ENCODE measurements around the gene SLC26A2. TPM values are rescaled to one million over a fixed set of nuclear protein-coding genes. Genes with fewer than 3 reads are reported as not detected.

Gene SLC26A2
- total and polyA plus RNA-seq, 2 experiments from 2014 or later: 3.5 to 11.5 TPM

GRCh38 chr5:149975409-149975808, 14.9 kb downstream of the SLC26A2 start:
- Mint-ChIP-seq H3K27me3 (ENCODE audit: insufficient read depth, low read depth, poor library complexity) (no peaks in the 10 kb centered on the region), H3K27ac (no peak overlapping the region), H3K4me3 (no peak overlapping the region), H3K9me3 (no peaks in the 10 kb centered on the region; the same call in 2 of the 3 replicates), H3K36me3 (ENCODE audit: low read depth) (no peaks in the 10 kb centered on the region), H3K4me1 (no peaks in the 10 kb centered on the region)
- Histone ChIP-seq H3K36me3 (ENCODE audit: insufficient read depth) (no peaks in the 10 kb centered on the region; the same call in 1 of the 2 replicates), H3F3A (replicated peaks; ENCODE audit: low read depth) (no peaks in the 10 kb centered on the region), H3K79me2 (replicated peaks; ENCODE audit: insufficient read depth) (no peaks in the 10 kb centered on the region), H3K27ac (ENCODE audit: low read depth) (no peak overlapping the region), H4K20me1 (replicated peaks; ENCODE audit: insufficient read depth) (0 out of 2 replicates have a peak, but pooled peaks cover 4% of the 10 kb centered on the region), H3K27me3 (ENCODE audit: insufficient read depth) (no peaks in the 10 kb centered on the region), H3K4me3 (no peak overlapping the region), H3K4me1 (ENCODE audit: insufficient read depth) (no peaks in the 10 kb centered on the region), H3K9me2 (ENCODE audit: insufficient read depth) (no peaks in the 10 kb centered on the region), H3K4me2 (no peak overlapping the region), H2AFZ (no peak overlapping the region)
- ATAC-seq (no peak), DNase-seq (ENCODE audit: low spot score) (no peak)
- TF ChIP-seq NANOG (IDR thresholded peaks at IDR 0.05; ENCODE audit: borderline replicate concordance): no peak
- no peak for TF ChIP-seq ZNF114 (CRISPR knock-in tag; IDR thresholded peaks at IDR 0.05)
- TF ChIP-seq ZNF462 (CRISPR knock-in tag; IDR thresholded peaks at IDR 0.05): no peak
- TF ChIP-seq POLR2AphosphoS5 (IDR thresholded peaks at IDR 0.05; ENCODE audit: low read depth): no peak
- TF ChIP-seq ZNF331 (CRISPR knock-in tag; IDR thresholded peaks at IDR 0.05; ENCODE audit: low read depth): no peak
- TF ChIP-seq ETS1 (IDR thresholded peaks at IDR 0.05): no peak
- TF ChIP-seq, protein P1, sequence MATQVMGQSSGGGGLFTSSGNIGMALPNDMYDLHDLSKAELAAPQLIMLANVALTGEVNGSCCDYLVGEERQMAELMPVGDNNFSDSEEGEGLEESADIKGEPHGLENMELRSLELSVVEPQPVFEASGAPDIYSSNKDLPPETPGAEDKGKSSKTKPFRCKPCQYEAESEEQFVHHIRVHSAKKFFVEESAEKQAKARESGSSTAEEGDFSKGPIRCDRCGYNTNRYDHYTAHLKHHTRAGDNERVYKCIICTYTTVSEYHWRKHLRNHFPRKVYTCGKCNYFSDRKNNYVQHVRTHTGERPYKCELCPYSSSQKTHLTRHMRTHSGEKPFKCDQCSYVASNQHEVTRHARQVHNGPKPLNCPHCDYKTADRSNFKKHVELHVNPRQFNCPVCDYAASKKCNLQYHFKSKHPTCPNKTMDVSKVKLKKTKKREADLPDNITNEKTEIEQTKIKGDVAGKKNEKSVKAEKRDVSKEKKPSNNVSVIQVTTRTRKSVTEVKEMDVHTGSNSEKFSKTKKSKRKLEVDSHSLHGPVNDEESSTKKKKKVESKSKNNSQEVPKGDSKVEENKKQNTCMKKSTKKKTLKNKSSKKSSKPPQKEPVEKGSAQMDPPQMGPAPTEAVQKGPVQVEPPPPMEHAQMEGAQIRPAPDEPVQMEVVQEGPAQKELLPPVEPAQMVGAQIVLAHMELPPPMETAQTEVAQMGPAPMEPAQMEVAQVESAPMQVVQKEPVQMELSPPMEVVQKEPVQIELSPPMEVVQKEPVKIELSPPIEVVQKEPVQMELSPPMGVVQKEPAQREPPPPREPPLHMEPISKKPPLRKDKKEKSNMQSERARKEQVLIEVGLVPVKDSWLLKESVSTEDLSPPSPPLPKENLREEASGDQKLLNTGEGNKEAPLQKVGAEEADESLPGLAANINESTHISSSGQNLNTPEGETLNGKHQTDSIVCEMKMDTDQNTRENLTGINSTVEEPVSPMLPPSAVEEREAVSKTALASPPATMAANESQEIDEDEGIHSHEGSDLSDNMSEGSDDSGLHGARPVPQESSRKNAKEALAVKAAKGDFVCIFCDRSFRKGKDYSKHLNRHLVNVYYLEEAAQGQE (IDR thresholded peaks at IDR 0.05; ENCODE audit: unreplicated experiment): no peak
- no peak for TF ChIP-seq JUNB (IDR thresholded peaks at IDR 0.05; ENCODE audit: unreplicated experiment)
- TF ChIP-seq EZH2 (IDR thresholded peaks at IDR 0.05; ENCODE audit: low read depth, unreplicated experiment): no peak
- no peak for TF ChIP-seq STAT1 (IDR thresholded peaks at IDR 0.05; ENCODE audit: unreplicated experiment)
- TF ChIP-seq CREB1 (CRISPR knock-in tag; IDR thresholded peaks at IDR 0.05; ENCODE audit: low read depth): no peak
- TF ChIP-seq CTCF (conservative IDR thresholded peaks at IDR 0.05; ENCODE audit: low read depth in 2 of 2): no peak
- no peak for TF ChIP-seq EZH2phosphoT487 (IDR thresholded peaks at IDR 0.05; ENCODE audit: unreplicated experiment)

Data from GM23338 (cell line).